Esophagus muscularis mucosa (tissue), 4 donors: ENCODE measurements around the gene RBM19. TPM values are rescaled to one million over a fixed set of nuclear protein-coding genes. Genes with fewer than 3 reads are reported as not detected.

Experiments used
- DNase-seq: peaks from one replicate; pipeline ENCODE4 v3.0.0-alpha.2; 2017; ENCODE audit errors: extremely low spot score
- H3K27ac ChIP-seq, 4 donors: fragments of 200-600 bp; sonication (generic); replicated peaks in 1 of 4; 1 replicate in 3 of 4; 2 replicates in 1 of 4; pipeline ENCODE4 v1.5.1; 2016 to 2019; ENCODE audit warnings: mild to moderate bottlenecking in 1 of 4
- H3K27me3 ChIP-seq, 4 donors: fragments of 200-600 bp; sonication (generic); one replicate each; pipeline versions ENCODE4 v1.5.1 to v1.6.0; 2016 to 2019
- H3K36me3 ChIP-seq, 4 donors: fragments of 200-600 bp; sonication (generic); one replicate each; pipeline ENCODE4 v1.5.1; 2016 to 2019
- H3K4me1 ChIP-seq, 4 donors: fragments of 200-600 bp; sonication (generic); one replicate each; pipeline ENCODE4 v1.5.1; 2016 to 2019
- H3K4me3 ChIP-seq, 4 donors: fragments of 200-600 bp; sonication (generic); 1 replicate in 2 of 4; 2 replicates in 2 of 4; pipeline ENCODE4 v1.5.1; 2016 to 2019; ENCODE audit warnings: mild to moderate bottlenecking in 4 of 4, moderate library complexity in 1 of 4
- H3K9me3 ChIP-seq, 4 donors: fragments of 200-600 bp; sonication (generic); 1 replicate in 3 of 4; 2 replicates in 1 of 4; pipeline ENCODE4 v1.5.1; 2016 to 2019
- CTCF ChIP-seq, 3 experiments: fragments of 200-600 bp in 2 of 3; fragments of 450-650 bp in 1 of 3; sonication (generic) in 2 of 3; IDR thresholded peaks; one replicate each; pipeline ENCODE4 v1.5.1; 2017 to 2019; ENCODE audit warnings: antibody characterized with exemption in 3 of 3, mild to moderate bottlenecking in 2 of 3, moderate library complexity in 1 of 3
- EP300 ChIP-seq: sonication (generic); formaldehyde crosslinking; IDR thresholded peaks from one replicate; pipeline ENCODE4 v1.6.1; 2017; ENCODE audit warnings: antibody characterized with exemption
- POLR2A ChIP-seq: fragments of 450-650 bp; IDR thresholded peaks from one replicate; pipeline ENCODE4 v1.6.1; 2017; ENCODE audit warnings: antibody characterized with exemption, moderate library complexity, mild to moderate bottlenecking, low read depth
- POLR2AphosphoS5 ChIP-seq, 2 donors: sonication (generic); formaldehyde crosslinking; IDR thresholded peaks; one replicate each; pipeline ENCODE4 v1.6.1; 2017; ENCODE audit warnings: antibody characterized with exemption in 2 of 2
- WGBS: methylation state at CpG from one replicate; pipeline ENCODE4 v1.1.5; 2018; 5-methylcytosine and 5-hydroxymethylcytosine counted together
- intact Hi-C: fragments of 100-400 bp; cut with DNase I; formaldehyde crosslinking; loops from one replicate; pipeline ENCODE4 v1.15.1; 2023
- total RNA-seq, 4 donors: library from RNA; depleted of rRNA; stranded (reverse); fragments of >200 nt; gene quantifications; one replicate each; pipeline versions ENCODE4 v1.1.0 to v1.2.1, GENCODE V29; 2016

The RBM19 gene
- total RNA-seq, 4 donors from 2014 or later: 26.7 to 40.0 (median 27.4) TPM

- intact Hi-C loops: no loop called here
- 89% methylated on average over 11 of the region's 11 CpGs for WGBS
- no peak overlapping the region for H3K4me3 ChIP-seq
- no peak overlapping the region for H3K27ac ChIP-seq
- peaks cover 0 to 48% (median 4%) of the 10 kb centered on the region in 4 donors for H3K36me3 ChIP-seq
- no peaks in the 10 kb centered on the region for H3K9me3 ChIP-seq
- no peak for TF ChIP-seq EP300
- no peak for TF ChIP-seq POLR2AphosphoS5 (IDR thresholded peaks at IDR 0.05)
- no peak for TF ChIP-seq CTCF (IDR thresholded peaks at IDR 0.05)
- TF ChIP-seq POLR2A: no peak
- DNase-seq: no peak
- no peaks in the 10 kb centered on the region for H3K27me3 ChIP-seq
- H3K4me1 ChIP-seq: no peaks in the 10 kb centered on the region
Observed at GRCh38 chr12:113880326-113880725, 85.8 kb downstream of the RBM19 start.

- no peaks in the 10 kb centered on the region for H3K4me1 ChIP-seq
- no peak overlapping the region for H3K4me3 ChIP-seq
- DNase-seq: no peak
- H3K9me3 ChIP-seq: no peaks in the 10 kb centered on the region
- H3K36me3 ChIP-seq: peaks cover 0 to 51% (median 5%) of the 10 kb centered on the region in 4 donors
- intact Hi-C loops: no loop called here
- 96% methylated on average over 3 of the region's 3 CpGs for WGBS
- no peak overlapping the region for H3K27ac ChIP-seq
- H3K27me3 ChIP-seq: no peaks in the 10 kb centered on the region
- no peak for TF ChIP-seq POLR2A
- TF ChIP-seq POLR2AphosphoS5 (IDR thresholded peaks at IDR 0.05): no peak
- TF ChIP-seq CTCF (IDR thresholded peaks at IDR 0.05): no peak
- TF ChIP-seq EP300: no peak
Observed at GRCh38 chr12:113879658-113880057, 86.5 kb downstream of the RBM19 start.

GRCh38 chr12:113877607-113878006 is 88.5 kb downstream of the RBM19 start:
- intact Hi-C loops: no loop called here
- H3K36me3 ChIP-seq: peaks cover 0 to 44% (median 6%) of the 10 kb centered on the region in 4 donors
- no peaks in the 10 kb centered on the region for H3K9me3 ChIP-seq
- H3K4me3 ChIP-seq: no peak overlapping the region
- no peak overlapping the region for H3K27ac ChIP-seq
- H3K27me3 ChIP-seq: no peaks in the 10 kb centered on the region
- TF ChIP-seq CTCF (IDR thresholded peaks at IDR 0.05): no peak
- TF ChIP-seq POLR2AphosphoS5 (IDR thresholded peaks at IDR 0.05): no peak
- TF ChIP-seq EP300: no peak
- no peak for TF ChIP-seq POLR2A
- 93% methylated on average over 5 of the region's 5 CpGs for WGBS
- no peak for DNase-seq
- no peaks in the 10 kb centered on the region for H3K4me1 ChIP-seq

GRCh38 chr12:113876160-113876559 is 90.0 kb downstream of the RBM19 start:
- Histone ChIP-seq H3K4me3 (no peak overlapping the region), H3K4me1 (no peaks in the 10 kb centered on the region), H3K36me3 (peaks cover 0 to 31% (median 6%) of the 10 kb centered on the region in 4 donors), H3K27me3 (no peaks in the 10 kb centered on the region), H3K9me3 (no peaks in the 10 kb centered on the region), H3K27ac (no peak overlapping the region)
- WGBS: 100% methylated on average over 2 of the region's 2 CpGs
- intact Hi-C loops: no loop called here
- no peak for TF ChIP-seq EP300
- no peak for TF ChIP-seq POLR2AphosphoS5 (IDR thresholded peaks at IDR 0.05)
- TF ChIP-seq CTCF (IDR thresholded peaks at IDR 0.05): no peak
- TF ChIP-seq POLR2A: no peak
- no peak for DNase-seq

GRCh38 chr12:113875691-113876090 is 90.4 kb downstream of the RBM19 start:
- intact Hi-C loops: no loop called here
- no peak for DNase-seq
- peaks cover 0 to 26% (median 6%) of the 10 kb centered on the region in 4 donors for H3K36me3 ChIP-seq
- H3K9me3 ChIP-seq: no peaks in the 10 kb centered on the region
- no peaks in the 10 kb centered on the region for H3K4me1 ChIP-seq
- no peak overlapping the region for H3K4me3 ChIP-seq
- no peak overlapping the region for H3K27ac ChIP-seq
- no peak for TF ChIP-seq CTCF (IDR thresholded peaks at IDR 0.05)
- no peaks in the 10 kb centered on the region for H3K27me3 ChIP-seq
- 83% methylated on average over 10 of the region's 10 CpGs for WGBS
